NCI-H146 (cell line): ENCODE data around the gene USP34.

ENCODE experiments used
- DNase-seq: peaks from one replicate; lab custom pipeline; 2025; lab: John Stamatoyannopoulos, UW

The USP34 gene

DNA sequence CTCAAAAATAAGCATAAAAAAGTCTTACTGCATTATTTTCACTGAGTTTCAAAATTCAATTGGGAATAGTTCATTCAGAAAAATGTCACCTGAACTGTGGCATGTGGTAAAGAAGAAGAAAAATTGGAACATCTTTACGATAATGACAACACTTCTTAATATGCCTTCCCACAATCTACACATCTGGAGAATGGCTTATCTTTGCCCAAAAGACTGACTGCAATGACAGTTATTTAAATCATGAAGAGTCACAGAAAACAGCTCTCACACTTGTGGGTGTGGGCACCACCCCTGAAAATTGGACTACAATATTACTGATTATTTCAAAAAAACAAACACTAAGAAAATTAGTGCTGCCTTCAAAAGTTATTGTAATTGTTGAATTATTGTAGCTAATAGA, 152.3 kb downstream of the USP34 start:
- DNase-seq = no peak

DNA sequence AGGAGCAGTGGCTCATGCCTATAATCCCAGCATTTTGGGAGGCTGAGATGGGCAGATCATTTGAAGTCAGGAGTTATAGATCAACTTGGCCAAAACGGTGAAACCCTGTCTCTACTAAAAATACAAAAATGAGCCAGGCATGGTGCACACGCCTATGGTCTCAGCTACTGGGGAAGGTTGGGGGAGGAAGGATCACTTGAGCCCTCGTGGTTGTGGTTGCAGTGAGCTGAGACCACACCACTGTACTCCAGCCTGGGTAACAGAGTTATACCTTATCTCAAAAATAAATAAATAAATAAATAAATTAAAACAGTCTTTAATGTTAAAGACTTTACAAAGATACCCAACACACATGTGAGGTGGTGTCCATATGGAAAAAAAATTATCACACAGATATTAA, 174.9 kb downstream of the USP34 start:
- no peak for DNase-seq

DNA sequence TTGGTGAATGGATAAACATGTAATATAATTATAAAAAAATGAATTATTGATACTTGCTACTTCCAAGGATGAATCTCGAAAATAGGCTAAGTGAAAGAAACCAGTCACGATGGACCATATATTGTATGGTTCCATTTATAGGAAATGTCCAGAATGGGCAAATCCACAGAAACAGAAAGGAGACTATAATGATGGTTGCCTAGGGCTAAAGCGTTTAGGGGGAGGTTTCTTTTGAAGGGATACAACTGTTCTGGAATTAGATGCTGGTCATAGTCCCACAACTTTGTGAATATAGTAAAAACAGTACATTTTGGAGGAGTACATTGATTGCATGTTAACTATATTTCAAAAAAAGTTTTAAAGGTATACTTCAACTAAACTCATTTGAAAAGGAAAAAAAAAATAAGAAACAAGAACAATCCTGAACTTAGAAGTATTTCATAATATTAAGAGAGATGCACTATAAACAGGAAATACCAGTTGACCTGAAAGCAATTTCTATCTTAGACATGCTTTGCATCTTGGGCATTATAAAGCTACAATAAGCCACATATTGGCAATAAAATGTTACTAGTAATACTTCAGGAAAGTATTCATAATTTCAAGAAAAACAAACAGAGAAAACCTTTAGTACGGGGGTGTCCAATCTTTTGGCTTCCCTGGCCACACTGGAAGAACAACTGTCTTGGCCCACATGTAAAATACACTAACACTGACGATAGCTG, 178.9 kb downstream of the USP34 start:
- DNase-seq = no peak

DNA sequence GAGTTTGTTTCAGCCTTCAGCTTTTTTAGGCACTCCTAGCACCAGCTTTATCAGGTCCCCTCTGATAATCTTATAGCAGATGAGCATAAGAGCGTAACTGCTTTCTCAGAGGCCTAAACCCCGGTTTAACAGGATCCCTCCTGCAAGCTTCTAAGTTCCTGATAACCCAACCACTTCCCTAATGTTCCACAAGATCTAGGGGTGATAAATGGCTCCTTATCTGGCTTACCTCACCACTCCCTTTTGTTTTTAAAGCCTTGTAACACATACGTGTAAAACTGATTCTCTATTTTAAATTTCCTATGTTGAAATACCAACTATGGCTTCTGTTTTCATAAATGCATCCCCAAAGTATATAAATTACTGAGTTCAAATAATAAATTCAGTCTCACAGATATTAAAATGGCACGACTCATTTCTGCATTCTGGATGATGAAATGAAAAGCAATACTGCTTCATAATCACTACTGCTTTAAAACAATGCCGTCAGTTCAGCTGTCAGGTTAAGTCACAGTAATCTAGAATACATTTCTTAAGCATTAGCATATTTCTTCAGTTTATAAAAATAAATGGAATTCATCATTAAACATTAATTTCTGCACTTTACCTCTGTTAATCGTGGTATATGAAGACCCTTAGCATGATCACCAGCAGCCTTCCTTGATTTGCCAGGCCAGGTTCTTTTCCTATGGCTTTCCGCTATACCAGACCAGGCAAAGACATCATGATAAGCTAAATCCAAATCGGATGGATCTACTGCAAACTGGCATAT, 182.6 kb downstream of the USP34 start:
- no peak for DNase-seq

DNA sequence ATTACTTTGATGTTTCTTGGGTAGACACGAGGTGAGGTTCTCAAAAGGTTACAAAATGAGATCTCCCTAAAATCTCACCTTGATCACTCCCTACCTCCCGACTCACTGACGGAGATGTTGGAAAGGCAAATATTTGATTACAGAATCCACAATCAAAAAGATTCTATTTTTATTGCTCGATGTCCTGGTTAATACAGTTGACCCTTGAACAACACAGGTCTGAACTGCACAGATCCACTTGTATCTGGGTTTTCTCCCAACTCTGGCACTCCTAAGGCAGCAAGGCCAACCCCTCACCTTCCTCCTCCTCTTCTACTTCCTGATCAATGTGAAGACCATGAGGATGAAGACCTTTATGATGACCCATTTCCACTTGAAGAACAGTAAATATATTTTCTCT, 183.6 kb downstream of the USP34 start:
- no peak for DNase-seq

- no peak for DNase-seq
These were observed 187.3 kb downstream of the USP34 start for GRCh38 chr2:61283443-61284160.

GRCh38 chr2:61282104-61282590, 188.7 kb downstream of the USP34 start:
- DNase-seq = no peak

GRCh38 chr2:61281321-61281720, 189.6 kb downstream of the USP34 start:
- DNase-seq = no peak

GRCh38 chr2:61277756-61278155, 193.1 kb downstream of the USP34 start:
- DNase-seq = no peak

DNA sequence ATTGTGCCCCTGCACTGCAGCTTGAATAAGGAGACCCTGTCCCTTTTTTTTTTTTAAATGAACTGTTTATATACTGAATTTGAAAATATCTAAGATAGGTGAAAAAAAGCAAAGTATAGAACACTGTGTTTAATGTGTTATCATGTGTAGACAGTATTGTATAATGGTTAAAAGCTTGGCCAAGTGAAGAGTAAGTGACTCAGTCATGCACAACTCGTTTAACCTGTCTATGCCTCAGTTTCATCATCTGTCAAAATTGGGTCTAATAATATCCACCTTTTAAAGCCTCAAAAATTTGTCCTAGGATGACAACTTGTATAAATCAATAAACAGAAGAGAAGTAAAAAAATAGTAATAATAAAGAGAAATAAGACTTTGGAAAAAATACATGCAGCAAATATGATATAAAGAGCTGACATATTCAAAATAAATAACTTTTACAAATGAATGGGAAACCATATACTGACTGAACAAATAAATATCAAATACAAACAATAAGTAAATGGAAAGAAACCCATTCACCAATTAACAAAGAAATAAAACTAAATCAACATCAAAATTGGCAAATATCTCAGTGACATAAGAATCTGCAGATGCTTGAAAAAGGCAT, 195.2 kb downstream of the USP34 start:
- DNase-seq = no peak

DNA sequence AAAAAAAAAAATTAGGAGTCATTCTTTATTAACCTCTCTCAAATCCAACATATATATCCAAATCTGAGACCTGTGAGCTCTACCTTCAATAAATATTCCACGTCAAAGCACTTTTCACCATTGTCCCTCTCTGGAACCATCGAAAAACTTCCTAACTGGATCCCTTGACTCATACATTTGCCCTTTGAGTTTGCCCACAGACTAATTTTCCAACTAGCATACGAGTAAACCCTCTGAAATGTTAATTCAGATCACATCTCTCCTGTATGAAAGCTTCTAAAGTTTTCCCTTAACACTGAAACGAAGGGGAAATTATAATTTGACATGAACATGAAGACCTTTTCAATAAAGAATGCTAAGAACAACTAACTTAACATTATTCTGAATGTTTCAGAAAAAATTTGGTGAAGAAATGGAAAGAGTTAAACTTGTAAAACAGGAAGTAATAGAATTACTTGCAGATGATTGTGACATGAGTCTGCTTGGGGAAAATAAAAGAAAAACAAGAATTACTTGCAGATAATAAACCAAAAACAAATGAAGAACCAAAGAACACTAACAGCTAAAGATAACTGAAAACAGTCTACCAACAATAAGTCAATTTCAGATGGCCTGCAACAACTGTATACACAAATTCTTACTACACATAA, 198.3 kb downstream of the USP34 start:
- no peak for DNase-seq

DNA sequence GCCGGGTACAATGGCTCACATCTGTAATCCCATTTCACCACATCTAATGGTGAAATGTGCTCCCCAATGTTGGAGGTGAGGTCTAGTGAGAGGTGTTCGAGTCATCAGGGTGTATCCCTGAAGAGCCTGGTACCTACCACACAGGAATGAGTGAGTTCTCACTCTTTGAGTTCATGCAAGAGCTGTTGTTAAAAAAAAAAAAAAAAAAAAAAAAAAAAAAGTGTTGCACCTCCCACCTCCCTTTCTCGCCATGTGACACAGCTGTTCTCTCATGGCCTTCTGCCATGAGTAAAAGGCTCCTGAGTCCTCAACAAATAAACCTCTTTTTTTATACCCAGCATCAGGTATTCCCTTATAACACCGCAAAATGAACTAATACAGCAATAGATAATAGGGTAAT, 202.6 kb downstream of the USP34 start:
- no peak for DNase-seq

GRCh38 chr2:61266632-61267505, 204.0 kb downstream of the USP34 start:
- DNase-seq = no peak

GRCh38 chr2:61263830-61264229, 207.1 kb downstream of the USP34 start:
- no peak for DNase-seq

- DNase-seq = no peak
These were observed 208.2 kb downstream of the USP34 start for GRCh38 chr2:61262699-61263098.

- no peak for DNase-seq
These were observed 213.4 kb downstream of the USP34 start for GRCh38 chr2:61257446-61257845.

- DNase-seq = no peak
These were observed 215.1 kb downstream of the USP34 start for GRCh38 chr2:61255580-61256437.

- no peak for DNase-seq
These were observed 216.4 kb downstream of the USP34 start for GRCh38 chr2:61254536-61254935.

GRCh38 chr2:61253136-61253535, 217.8 kb downstream of the USP34 start:
- DNase-seq = no peak

DNA sequence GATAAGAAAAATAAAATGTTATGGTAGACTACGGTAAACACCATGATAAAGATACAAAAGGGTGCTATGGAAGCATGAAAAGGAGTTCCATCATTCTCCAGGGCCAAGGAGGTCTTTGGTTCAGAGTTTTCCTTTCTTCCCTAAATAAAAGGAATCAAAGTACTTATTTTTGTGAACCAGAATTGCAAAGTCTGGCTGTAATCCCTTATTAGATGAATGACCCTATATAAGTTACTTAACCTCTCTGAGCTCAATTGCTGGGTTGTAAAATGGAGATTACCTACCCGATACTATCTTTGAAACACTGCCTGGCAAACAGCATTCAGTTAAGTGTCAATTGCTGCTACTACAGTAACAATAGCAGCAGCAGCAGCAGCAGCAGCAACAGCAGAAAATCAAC, 218.9 kb downstream of the USP34 start:
- no peak for DNase-seq
